LNCAP (cell line): ENCODE results near the gene SLC26A2.

ENCODE experiments used
- CTCF ChIP-seq: fragments of 450-650 bp; IDR thresholded peaks from 2 replicates; pipeline ENCODE4 v1.5.1; 2017; ENCODE audit warnings: mild to moderate bottlenecking

Gene SLC26A2

GRCh38 chr5:150026682-150027172 is 66.2 kb downstream of the SLC26A2 start:
- TF ChIP-seq CTCF = no peak

- no peak for TF ChIP-seq CTCF
Observed at GRCh38 chr5:150033334-150033733, 72.8 kb downstream of the SLC26A2 start.

- no peak for TF ChIP-seq CTCF
Observed at GRCh38 chr5:150034662-150035061, 74.1 kb downstream of the SLC26A2 start.

GRCh38 chr5:150035139-150035895 is 74.8 kb downstream of the SLC26A2 start:
- TF ChIP-seq CTCF = no peak

- TF ChIP-seq CTCF = no peak
Observed at GRCh38 chr5:150036513-150036912, 76.0 kb downstream of the SLC26A2 start.
